ENCODE measurements around the gene ANKAR. TPM values are rescaled to one million over a fixed set of nuclear protein-coding genes. Genes with fewer than 3 reads are reported as not detected.
A peak's percentile ranks its signal among the peaks of the same experiment; 100 is the strongest.

ANKAR gene
- polyA plus RNA-seq, 1 experiment, result 1.9 TPM

GRCh38 chr2:189669913-189670312, 4.6 kb upstream of the ANKAR start:
- CTCF ChIA-PET, result interaction anchor here (1.0 to 7.9 kb wide), 3 partner anchors 6 to 11 kb away, joined by 3 to 76 read pairs (median 3); partner anchors contain the start of gene ASNSD1
- Histone ChIP-seq H3K4me3 (ENCODE audit: low read depth, low read length) (no peak overlapping the region), H3K36me3 (ENCODE audit: control insufficient read depth, insufficient read depth, low read length) (peaks cover 6% of the 10 kb centered on the region), H3K27me3 (ENCODE audit: control insufficient read depth, insufficient read depth, low read length) (no peaks in the 10 kb centered on the region)
- POLR2A ChIA-PET, result no interaction called here
- no peak for TF ChIP-seq CTCF (IDR thresholded peaks at IDR 0.05; ENCODE audit: insufficient read depth, low read depth, low read length)
- DNase-seq (ENCODE audit: low read depth), result no peak

- POLR2A ChIA-PET, result no interaction called here
- DNase-seq (ENCODE audit: low read depth), result no peak
- Histone ChIP-seq H3K36me3 (ENCODE audit: control insufficient read depth, insufficient read depth, low read length) (no peaks in the 10 kb centered on the region), H3K27me3 (ENCODE audit: control insufficient read depth, insufficient read depth, low read length) (no peaks in the 10 kb centered on the region), H3K4me3 (ENCODE audit: low read depth, low read length) (peak overlapping the region; percentile 52)
- CTCF ChIA-PET, result interaction anchor here (0.6 to 7.9 kb wide), 11 partner anchors 10 to 647 kb away, joined by 3 to 76 read pairs (median 5); partner anchors contain the start of genes ASNSD1 and OSGEPL1
- TF ChIP-seq CTCF (IDR thresholded peaks at IDR 0.05; ENCODE audit: insufficient read depth, low read depth, low read length), result no peak
Observed at GRCh38 chr2:189673661-189674373, 653 bp upstream of the ANKAR start.

GRCh38 chr2:189676471-189676870, 2.0 kb downstream of the ANKAR start:
- H3K4me3 ChIP-seq (ENCODE audit: low read depth, low read length), result no peak overlapping the region
- CTCF ChIA-PET, result interaction anchor here (0.6 to 7.9 kb wide), 4 partner anchors 13 to 873 kb away, joined by 3 to 76 read pairs (median 17); partner anchors contain the start of gene ASNSD1
- H3K27me3 ChIP-seq (ENCODE audit: control insufficient read depth, insufficient read depth, low read length), result no peaks in the 10 kb centered on the region
- TF ChIP-seq CTCF (IDR thresholded peaks at IDR 0.05; ENCODE audit: insufficient read depth, low read depth, low read length), result no peak
- POLR2A ChIA-PET, result no interaction called here
- H3K36me3 ChIP-seq (ENCODE audit: control insufficient read depth, insufficient read depth, low read length), result no peaks in the 10 kb centered on the region
- DNase-seq (ENCODE audit: low read depth), result no peak

- TF ChIP-seq CTCF (IDR thresholded peaks at IDR 0.05; ENCODE audit: insufficient read depth, low read depth, low read length), result no peak
- Histone ChIP-seq H3K4me3 (ENCODE audit: low read depth, low read length) (no peak overlapping the region), H3K27me3 (ENCODE audit: control insufficient read depth, insufficient read depth, low read length) (no peaks in the 10 kb centered on the region), H3K36me3 (ENCODE audit: control insufficient read depth, insufficient read depth, low read length) (no peaks in the 10 kb centered on the region)
- POLR2A ChIA-PET, result no interaction called here
- CTCF ChIA-PET, result no interaction called here
- DNase-seq (ENCODE audit: low read depth), result no peak
Observed at GRCh38 chr2:189679226-189679625, 4.8 kb downstream of the ANKAR start.

GRCh38 chr2:189681203-189681602, 6.7 kb downstream of the ANKAR start:
- Histone ChIP-seq H3K4me3 (ENCODE audit: low read depth, low read length) (no peak overlapping the region), H3K36me3 (ENCODE audit: control insufficient read depth, insufficient read depth, low read length) (no peaks in the 10 kb centered on the region), H3K27me3 (ENCODE audit: control insufficient read depth, insufficient read depth, low read length) (no peaks in the 10 kb centered on the region)
- ChIA-PET CTCF (interaction anchor here (0.9 kb wide), 1 partner anchor 13 kb away, joined by 3 read pairs; no protein-coding TSS in a partner anchor), POLR2A (no interaction called here)
- DNase-seq (ENCODE audit: low read depth), result no peak
- TF ChIP-seq CTCF (IDR thresholded peaks at IDR 0.05; ENCODE audit: insufficient read depth, low read depth, low read length), result no peak

Data from BJ (cell line).